NOMO-1 (cell line): ENCODE results near the gene KIAA1217.

Source experiments
- DNase-seq, 2 experiments: peaks; one replicate each; lab custom pipeline; 2025; ENCODE audit not compliant: unreplicated experiment in 2 of 2; lab: John Stamatoyannopoulos, UW

Gene KIAA1217

GRCh38 chr10:24528946-24529345, 320.0 kb downstream of the KIAA1217 start:
- no peak for DNase-seq

GRCh38 chr10:24531439-24531838, 322.5 kb downstream of the KIAA1217 start:
- DNase-seq: no peak

- DNase-seq: no peak
Measured at GRCh38 chr10:24533981-24534380, 325.0 kb downstream of the KIAA1217 start.

DNA sequence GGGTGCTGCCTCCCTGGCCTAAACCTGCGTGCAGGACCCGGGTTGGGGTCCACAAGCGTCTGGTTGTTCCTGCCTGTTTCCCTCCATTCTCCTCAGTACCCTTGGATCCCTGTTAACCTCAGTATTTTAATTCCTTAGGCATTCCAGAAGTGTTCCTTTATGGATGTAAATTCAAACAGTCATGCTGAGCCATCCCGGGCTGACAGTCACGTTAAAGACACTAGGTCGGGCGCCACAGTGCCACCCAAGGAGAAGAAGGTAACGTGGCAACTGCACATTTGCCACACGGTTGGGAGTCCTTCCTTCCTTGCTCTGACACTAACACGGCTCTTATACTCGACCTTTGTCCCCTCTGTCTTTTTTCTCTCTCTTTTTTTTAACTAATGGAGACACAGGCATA, 327.7 kb downstream of the KIAA1217 start:
- DNase-seq: no peak

GRCh38 chr10:24541239-24541753, 332.4 kb downstream of the KIAA1217 start:
- DNase-seq: no peak

- no peak for DNase-seq
Measured at GRCh38 chr10:24542314-24543270, 333.7 kb downstream of the KIAA1217 start.

DNA sequence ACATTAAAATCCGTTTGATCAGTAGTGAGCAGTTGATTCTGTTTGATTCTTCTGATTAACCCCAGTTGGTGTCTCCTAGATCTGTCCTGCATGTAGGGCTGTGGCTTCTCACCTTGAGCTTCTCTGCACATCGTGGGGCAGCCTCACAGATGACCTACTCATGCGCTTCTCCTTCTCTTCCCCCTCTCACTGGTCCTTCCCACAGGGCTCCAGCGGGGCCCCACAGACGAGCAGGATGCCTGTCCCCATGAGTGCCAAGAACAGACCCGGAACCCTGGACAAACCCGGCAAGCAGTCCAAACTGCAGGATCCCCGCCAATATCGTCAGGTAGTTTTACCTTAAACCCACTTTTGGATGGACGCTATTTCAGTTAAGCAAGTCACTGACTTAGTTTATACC, 335.8 kb downstream of the KIAA1217 start:
- no peak for DNase-seq

- DNase-seq: no peak
Measured at GRCh38 chr10:24545585-24545984, 336.6 kb downstream of the KIAA1217 start.

- no peak for DNase-seq
Measured at GRCh38 chr10:24550680-24551079, 341.7 kb downstream of the KIAA1217 start.

- DNase-seq: no peak
Measured at GRCh38 chr10:24551161-24551560, 342.2 kb downstream of the KIAA1217 start.

DNA sequence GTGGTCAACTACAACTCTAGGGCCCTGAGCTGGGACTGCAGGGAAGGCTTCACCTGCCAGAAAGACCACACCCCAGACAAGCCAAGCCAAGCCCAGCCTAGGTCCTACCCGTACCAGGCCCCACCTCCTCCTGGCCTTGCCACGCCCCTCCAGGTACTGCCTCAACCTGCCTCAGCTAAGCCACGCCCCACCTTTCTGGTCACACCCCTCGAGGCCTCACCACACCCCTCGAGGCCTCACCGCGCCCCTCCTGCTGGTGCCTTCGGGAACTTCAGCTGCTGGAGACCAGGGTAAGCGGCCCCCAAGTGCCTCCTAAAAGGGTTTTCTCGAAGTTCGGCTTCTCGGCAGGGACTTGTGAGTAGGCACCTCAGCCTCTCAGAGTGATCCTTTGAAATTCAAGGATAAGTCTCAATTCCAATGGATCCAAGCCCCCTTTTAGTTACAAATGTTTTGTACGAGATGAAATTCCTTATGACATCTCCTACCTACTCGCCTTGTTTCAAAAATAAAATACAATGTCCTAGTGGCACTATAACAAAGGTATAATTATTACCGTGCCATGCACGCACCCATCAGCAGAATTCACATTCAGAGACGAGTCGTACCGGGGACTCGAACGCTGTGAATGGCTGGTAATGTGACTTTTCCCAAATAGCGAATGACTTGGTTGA, 343.5 kb downstream of the KIAA1217 start:
- no peak for DNase-seq

- DNase-seq: no peak
Measured at GRCh38 chr10:24553051-24553612, 344.2 kb downstream of the KIAA1217 start.

- no peak for DNase-seq
Measured at GRCh38 chr10:24554036-24554435, 345.1 kb downstream of the KIAA1217 start.

DNA sequence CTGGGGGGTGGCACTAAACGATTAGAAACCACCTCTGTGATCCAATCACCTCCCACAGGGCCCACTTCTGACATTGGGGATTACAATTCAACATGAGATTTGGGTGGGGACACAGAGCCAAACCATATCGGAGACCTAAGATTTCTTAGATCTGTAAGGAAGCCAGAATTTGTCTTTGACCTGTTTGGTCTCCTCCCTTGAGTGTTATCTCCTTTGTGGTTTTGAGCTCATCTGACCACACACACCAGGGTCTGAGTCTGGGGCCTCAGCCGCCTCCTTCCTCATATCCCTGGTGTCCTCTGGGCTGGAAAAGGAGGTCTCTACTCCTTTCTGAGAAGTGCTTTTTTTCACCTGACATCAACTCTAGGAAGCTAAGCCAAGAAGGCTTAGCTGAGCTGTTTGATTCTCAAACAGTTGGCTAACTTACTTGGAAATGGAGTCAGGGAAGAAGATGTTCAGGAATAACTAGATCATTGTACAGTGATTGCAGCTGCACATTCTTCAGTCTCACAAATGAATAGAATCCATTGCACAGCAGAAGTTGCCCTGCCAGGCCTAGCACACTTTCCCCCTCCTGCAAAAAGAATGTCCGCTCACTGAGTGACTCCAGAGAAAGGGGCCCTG, 347.3 kb downstream of the KIAA1217 start:
- no peak for DNase-seq

DNA sequence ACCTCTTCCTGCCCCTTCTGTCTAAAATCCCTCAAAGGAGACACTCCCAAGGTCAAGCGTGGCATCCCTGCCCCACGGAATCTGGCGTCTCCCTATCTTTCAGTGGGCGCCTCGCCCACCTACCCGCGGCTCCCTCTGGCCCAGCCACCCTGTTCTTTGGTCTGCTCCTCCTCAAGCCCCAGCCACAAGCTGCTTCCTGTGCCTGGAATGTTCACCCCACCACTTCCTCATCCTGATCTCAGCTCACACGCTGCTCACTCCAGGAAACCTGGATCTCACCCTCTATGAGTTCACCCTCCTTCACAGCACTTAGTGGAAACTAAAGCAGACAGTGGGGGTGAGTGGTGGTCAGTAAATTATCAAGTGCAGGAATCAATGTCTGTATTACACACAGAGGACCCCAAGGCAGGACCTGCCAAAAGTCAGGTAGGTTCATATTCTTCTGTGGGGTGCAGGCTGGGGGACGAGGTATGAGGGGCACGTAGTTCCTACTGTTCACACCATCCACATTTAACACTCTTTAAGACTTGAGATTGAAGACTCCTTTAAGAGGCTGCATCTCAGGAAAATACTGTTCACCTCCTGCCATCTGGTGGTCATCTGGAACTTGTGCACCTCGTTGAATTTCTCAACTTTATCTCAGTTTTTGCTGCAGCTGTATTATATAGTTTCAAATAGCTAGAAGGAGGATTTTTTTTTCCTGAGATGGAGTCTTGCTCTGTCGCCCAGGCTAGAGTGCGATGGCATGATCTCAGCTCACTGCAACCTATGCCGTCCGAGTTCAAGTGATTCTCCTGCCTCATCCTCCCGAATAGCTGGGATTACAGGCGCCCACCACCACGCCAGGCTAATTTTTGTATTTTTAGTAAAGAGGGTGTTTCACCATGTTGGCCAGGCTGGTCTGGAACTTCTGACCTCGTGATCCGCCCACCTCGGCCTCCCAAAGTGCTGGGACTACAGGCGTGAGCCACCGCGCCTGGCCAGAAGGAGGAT, 348.1 kb downstream of the KIAA1217 start:
- DNase-seq: peak in 1 of 2 experiments; percentile 36

DNA sequence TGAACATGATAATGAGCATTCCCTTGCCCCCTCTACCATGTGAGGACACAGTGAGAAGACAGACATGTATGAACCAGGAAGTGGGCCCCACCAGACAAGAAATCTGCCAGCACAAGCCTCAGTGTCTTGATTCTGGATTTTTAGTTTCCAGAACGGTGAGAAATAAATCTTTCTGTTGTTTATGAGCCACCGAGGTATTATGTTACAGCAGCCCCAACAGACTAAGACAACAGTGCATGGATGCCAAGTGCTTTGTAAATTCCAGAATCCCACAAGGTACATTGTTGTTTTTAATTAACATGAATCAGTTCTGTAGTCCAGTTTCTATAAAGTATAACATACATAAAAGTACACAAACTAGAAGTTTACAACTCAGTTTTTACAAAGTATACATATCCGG, 352.5 kb downstream of the KIAA1217 start:
- no peak for DNase-seq

- DNase-seq: no peak
Measured at GRCh38 chr10:24568042-24568441, 359.1 kb downstream of the KIAA1217 start.

- DNase-seq: no peak
Measured at GRCh38 chr10:24569330-24569796, 360.4 kb downstream of the KIAA1217 start.

DNA sequence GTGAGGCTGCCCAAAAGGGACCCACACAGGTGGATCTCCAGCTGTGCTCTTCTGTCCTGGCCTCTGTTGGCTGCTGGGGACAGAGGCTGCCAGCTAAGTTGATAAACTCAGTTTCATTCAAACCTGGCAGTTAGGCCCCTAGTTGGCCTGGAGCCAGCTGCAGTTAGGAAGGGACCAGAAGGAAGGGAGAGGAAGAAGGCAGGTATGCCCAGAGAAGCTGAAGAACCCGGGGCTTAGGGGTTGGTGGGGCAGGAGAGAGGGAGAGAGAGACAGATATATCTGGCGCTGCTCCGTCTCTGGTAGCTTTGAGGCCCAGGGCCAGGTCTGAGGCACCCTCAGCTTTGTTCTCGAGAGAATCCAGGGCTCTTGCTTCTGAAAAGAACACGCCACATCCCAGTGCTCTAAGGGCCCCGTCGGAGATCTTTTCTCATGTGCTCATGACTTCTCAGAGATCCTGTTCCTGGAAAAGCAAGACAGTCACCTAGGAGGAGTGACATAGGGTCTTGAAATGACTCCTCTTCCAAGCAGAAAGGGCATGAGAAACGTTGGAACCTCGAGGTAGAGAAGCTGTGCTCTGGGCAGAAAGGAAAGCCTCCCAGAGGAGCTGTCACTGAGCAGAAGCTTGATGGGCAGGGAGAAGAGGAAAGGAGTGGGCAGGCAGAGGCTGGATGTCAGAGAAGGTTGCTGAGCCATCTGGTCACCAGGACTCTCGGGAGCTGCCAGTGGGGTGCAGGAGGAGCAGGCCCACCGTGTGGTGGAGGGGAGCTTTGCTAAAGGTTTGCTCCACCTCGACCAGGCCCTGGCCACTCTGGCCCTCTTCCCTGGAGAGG, 361.1 kb downstream of the KIAA1217 start:
- no peak for DNase-seq
